Measurements from ENCODE around the gene METTL14. TPM values are rescaled to one million over a fixed set of nuclear protein-coding genes. Genes with fewer than 3 reads are reported as not detected.

The METTL14 gene
- total RNA-seq, 1 donor, result 9.2 TPM

- DNase-seq (ENCODE audit: low read depth in 2 of 3, low spot score in 2 of 3), result no peak
Measured at GRCh38 chr4:118732591-118733330, 47.6 kb downstream of the METTL14 start.

- DNase-seq (ENCODE audit: low read depth in 2 of 3, low spot score in 2 of 3), result no peak
Measured at GRCh38 chr4:118734491-118735205, 49.5 kb downstream of the METTL14 start.

- no peak for DNase-seq (ENCODE audit: low read depth in 2 of 3, low spot score in 2 of 3)
Measured at GRCh38 chr4:118736900-118737299, 51.7 kb downstream of the METTL14 start.

GRCh38 chr4:118738090-118738489, 52.9 kb downstream of the METTL14 start:
- no peak for DNase-seq (ENCODE audit: low read depth in 2 of 3, low spot score in 2 of 3)

- DNase-seq (ENCODE audit: low read depth in 2 of 3, low spot score in 2 of 3), result no peak
Measured at GRCh38 chr4:118739022-118739713, 54.0 kb downstream of the METTL14 start.

GRCh38 chr4:118740869-118741268, 55.7 kb downstream of the METTL14 start:
- peak in 2 of 3 donors; percentile 3 to 21 for DNase-seq (ENCODE audit: low read depth in 2 of 3, low spot score in 2 of 3)

GRCh38 chr4:118741301-118741855, 56.2 kb downstream of the METTL14 start:
- DNase-seq (ENCODE audit: low read depth in 2 of 3, low spot score in 2 of 3), result no peak

- DNase-seq (ENCODE audit: low read depth in 2 of 3, low spot score in 2 of 3), result no peak
Measured at GRCh38 chr4:118742050-118742449, 56.9 kb downstream of the METTL14 start.

GRCh38 chr4:118743867-118744266, 58.7 kb downstream of the METTL14 start:
- DNase-seq (ENCODE audit: low read depth in 2 of 3, low spot score in 2 of 3), result no peak

- DNase-seq (ENCODE audit: low read depth in 2 of 3, low spot score in 2 of 3), result no peak
Measured at GRCh38 chr4:118745357-118745756, 60.2 kb downstream of the METTL14 start.

- no peak for DNase-seq (ENCODE audit: low read depth in 2 of 3, low spot score in 2 of 3)
Measured at GRCh38 chr4:118746251-118746919, 61.2 kb downstream of the METTL14 start.

GRCh38 chr4:118749347-118749988, 64.3 kb downstream of the METTL14 start:
- DNase-seq (ENCODE audit: low read depth in 2 of 3, low spot score in 2 of 3), result no peak

GRCh38 chr4:118751629-118752323, 66.6 kb downstream of the METTL14 start:
- no peak for DNase-seq (ENCODE audit: low read depth in 2 of 3, low spot score in 2 of 3)

GRCh38 chr4:118752551-118752950, 67.4 kb downstream of the METTL14 start:
- no peak for DNase-seq (ENCODE audit: low read depth in 2 of 3, low spot score in 2 of 3)

- DNase-seq (ENCODE audit: low read depth in 2 of 3, low spot score in 2 of 3), result no peak
Measured at GRCh38 chr4:118753096-118753495, 67.9 kb downstream of the METTL14 start.

GRCh38 chr4:118753685-118754084, 68.5 kb downstream of the METTL14 start:
- no peak for DNase-seq (ENCODE audit: low read depth in 2 of 3, low spot score in 2 of 3)

GRCh38 chr4:118754890-118755289, 69.7 kb downstream of the METTL14 start:
- DNase-seq (ENCODE audit: low read depth in 2 of 3, low spot score in 2 of 3), result no peak

- no peak for DNase-seq (ENCODE audit: low read depth in 2 of 3, low spot score in 2 of 3)
Measured at GRCh38 chr4:118755438-118756226, 70.4 kb downstream of the METTL14 start.

- DNase-seq (ENCODE audit: low read depth in 2 of 3, low spot score in 2 of 3), result no peak
Measured at GRCh38 chr4:118756429-118756828, 71.2 kb downstream of the METTL14 start.

Data from hematopoietic multipotent progenitor cell (in vitro differentiated cells).